ENCODE data around the gene KCNQ1. TPM values are rescaled to one million over a fixed set of nuclear protein-coding genes. Genes with fewer than 3 reads are reported as not detected.

Gene KCNQ1
- total and polyA plus RNA-seq, 2 donors (not counting 1 experiment from before 2014, with no cell fraction given): 21.5 to 28.8 TPM

DNA sequence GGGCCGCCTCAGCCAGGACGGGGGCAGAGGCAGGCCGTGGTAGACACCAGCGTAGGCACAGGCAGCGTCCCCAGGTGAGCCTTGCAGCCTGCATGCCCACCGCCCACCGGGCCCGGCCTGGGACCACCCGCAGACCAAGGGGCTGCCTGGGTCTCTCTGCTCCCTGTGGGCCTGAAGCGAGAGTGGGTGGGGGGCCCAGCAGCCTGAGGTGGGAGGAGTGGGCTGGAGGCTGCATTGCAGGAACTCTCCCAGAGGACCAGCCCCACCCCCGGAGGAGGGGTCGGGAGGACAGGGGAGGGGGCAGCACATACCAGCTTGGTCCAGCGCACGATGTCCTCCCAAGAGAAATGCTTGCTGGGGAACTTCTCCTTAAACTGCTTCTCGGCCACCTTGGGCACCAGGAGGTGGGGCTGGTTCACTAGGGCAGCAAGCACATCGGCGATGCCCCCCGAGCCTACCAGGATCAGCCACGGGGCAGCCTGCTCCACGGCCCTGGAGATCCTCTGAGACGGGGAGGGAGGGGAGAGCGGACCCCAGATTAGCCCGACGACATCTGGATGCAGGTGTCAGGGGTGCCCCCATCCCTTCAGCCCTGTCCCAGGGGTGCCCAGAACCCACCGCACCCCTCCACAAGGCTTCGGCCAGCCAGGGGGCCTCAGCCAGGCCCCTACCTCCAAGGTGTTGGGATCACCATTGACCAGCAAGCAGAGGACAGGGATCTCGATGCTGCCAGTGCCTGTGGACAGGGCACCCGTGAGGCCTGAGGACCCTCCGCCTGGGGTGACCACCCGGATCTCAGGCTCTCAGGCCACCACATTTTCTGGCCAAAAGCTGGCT, 26.7 kb upstream of the KCNQ1 start:
- no peak overlapping the region for H2AFZ ChIP-seq (ENCODE audit: insufficient read depth, low read depth, low read length, poor library complexity, severe bottlenecking)
- no peak for ATAC-seq (ENCODE audit: low read depth)
- H3K9me3 Mint-ChIP-seq (ENCODE audit: insufficient read depth): no peaks in the 10 kb centered on the region
- H3K4me2 ChIP-seq (replicated peaks; ENCODE audit: low read depth, low read length, poor library complexity, severe bottlenecking): no peak overlapping the region
- no peaks in the 10 kb centered on the region for H4K20me1 ChIP-seq (ENCODE audit: control insufficient read depth, insufficient read depth, low read length, poor library complexity, severe bottlenecking)
- H3K27ac Mint-ChIP-seq: no peak overlapping the region
- no peak for TF ChIP-seq EZH2 (IDR thresholded peaks at IDR 0.05; ENCODE audit: borderline replicate concordance, insufficient read depth, low read depth, low read length, poor library complexity, severe bottlenecking)
- TF ChIP-seq, protein P1, sequence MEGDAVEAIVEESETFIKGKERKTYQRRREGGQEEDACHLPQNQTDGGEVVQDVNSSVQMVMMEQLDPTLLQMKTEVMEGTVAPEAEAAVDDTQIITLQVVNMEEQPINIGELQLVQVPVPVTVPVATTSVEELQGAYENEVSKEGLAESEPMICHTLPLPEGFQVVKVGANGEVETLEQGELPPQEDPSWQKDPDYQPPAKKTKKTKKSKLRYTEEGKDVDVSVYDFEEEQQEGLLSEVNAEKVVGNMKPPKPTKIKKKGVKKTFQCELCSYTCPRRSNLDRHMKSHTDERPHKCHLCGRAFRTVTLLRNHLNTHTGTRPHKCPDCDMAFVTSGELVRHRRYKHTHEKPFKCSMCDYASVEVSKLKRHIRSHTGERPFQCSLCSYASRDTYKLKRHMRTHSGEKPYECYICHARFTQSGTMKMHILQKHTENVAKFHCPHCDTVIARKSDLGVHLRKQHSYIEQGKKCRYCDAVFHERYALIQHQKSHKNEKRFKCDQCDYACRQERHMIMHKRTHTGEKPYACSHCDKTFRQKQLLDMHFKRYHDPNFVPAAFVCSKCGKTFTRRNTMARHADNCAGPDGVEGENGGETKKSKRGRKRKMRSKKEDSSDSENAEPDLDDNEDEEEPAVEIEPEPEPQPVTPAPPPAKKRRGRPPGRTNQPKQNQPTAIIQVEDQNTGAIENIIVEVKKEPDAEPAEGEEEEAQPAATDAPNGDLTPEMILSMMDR (IDR thresholded peaks at IDR 0.05): no peak
- no peaks in the 10 kb centered on the region for H3K36me3 ChIP-seq (replicated peaks in 1 of 2; ENCODE audit: control extremely low read depth in 1 of 2, control insufficient read depth in 1 of 2, extremely low read depth in 1 of 2, insufficient read depth in 2 of 2, low read length in 1 of 2)
- intact Hi-C loops (cut with micrococcal nuclease): no loop called here
- H3K9ac ChIP-seq (ENCODE audit: low read length): no peak overlapping the region
- H3K4me1 Mint-ChIP-seq: peaks cover 3% of the 10 kb centered on the region
- peaks cover 5 to 15% of the 10 kb centered on the region in 2 donors for H3K4me1 ChIP-seq (ENCODE audit: control insufficient read depth in 2 of 2, insufficient read depth in 2 of 2, low read length in 2 of 2)
- CTCF ChIA-PET: interaction anchor here (0.9 to 11.1 kb wide), 7 partner anchors 18 to 471 kb away, joined by 3 to 583 read pairs (median 38); partner anchors contain the start of genes C11orf21, CD81, TSPAN32 and TSSC4
- WGBS (ENCODE audit: insufficient coverage): 90% methylated on average over 23 of the region's 30 CpGs
- H3K4me3 Mint-ChIP-seq: no peak overlapping the region
- H3K27me3 ChIP-seq (replicated peaks in 1 of 4; ENCODE audit: control extremely low read depth in 1 of 4, control insufficient read depth in 3 of 4, insufficient read depth in 4 of 4, low read length in 3 of 4): peaks cover 0 to 3% (median 0%) of the 10 kb centered on the region in 4 experiments
- H3K79me2 ChIP-seq (ENCODE audit: control insufficient read depth, insufficient read depth, low read length): no peaks in the 10 kb centered on the region
- no peak for DNase-seq
- H3K27ac ChIP-seq (ENCODE audit: low read length in 2 of 2): no peak overlapping the region
- H3K9me3 ChIP-seq (ENCODE audit: control extremely low read depth in 1 of 3, control insufficient read depth in 2 of 3, insufficient read depth in 1 of 3, low read length in 2 of 3): peaks cover 0 to 2% (median 0%) of the 10 kb centered on the region in 3 donors
- H3K27me3 Mint-ChIP-seq: no peaks in the 10 kb centered on the region
- no peak overlapping the region for H3K4me3 ChIP-seq (ENCODE audit: control extremely low read depth in 1 of 5, extremely low read depth in 1 of 5, insufficient read depth in 1 of 5, low read depth in 2 of 5, low read length in 4 of 5)
- POLR2A ChIA-PET: no interaction called here

Measured in B cell (primary cell).